ENCODE data around the gene DYNC1H1.
"Not testable (repeated sequence)": the region's sequence is repeated elsewhere in the genome, so short reads cannot be mapped to it uniquely, and the experiment has no call there.

Gene DYNC1H1

DNA sequence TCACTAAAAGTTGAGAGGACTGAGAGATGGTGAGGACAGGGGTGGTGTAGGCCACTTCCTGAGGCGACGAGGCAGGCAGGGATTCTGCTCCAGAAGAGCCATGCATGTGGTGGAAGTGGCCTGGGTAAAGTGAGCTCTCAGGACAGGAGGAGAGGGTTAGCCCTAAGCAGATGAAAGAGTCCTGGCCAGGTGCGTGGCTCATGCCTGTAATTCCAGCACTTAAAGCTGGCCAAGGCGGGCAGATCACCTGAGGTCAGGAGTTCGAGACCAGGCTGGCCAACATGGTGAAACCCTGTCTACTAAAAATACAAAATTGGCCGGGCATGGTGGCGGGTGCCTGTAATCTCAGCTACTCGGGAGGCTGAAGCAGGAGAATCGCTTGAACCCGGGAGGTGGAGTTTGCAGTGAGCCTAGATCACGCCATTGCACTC lies 114.0 kb downstream of the DYNC1H1 start:
- H3K4me1 ChIP-seq (ENCODE audit: control insufficient read depth, insufficient read depth, low read length): not testable (repeated sequence)
- CTCF ChIA-PET: interaction anchor here (1.4 kb wide), 1 partner anchor 371 kb away, joined by 3 read pairs; no protein-coding TSS in a partner anchor
- H3K36me3 ChIP-seq (ENCODE audit: control insufficient read depth in 2 of 2, insufficient read depth in 1 of 2, low read length in 2 of 2): peaks cover 51 to 54% of the 10 kb centered on the region in 2 experiments

GRCh38 chr14:102078831-102079699 lies 114.7 kb downstream of the DYNC1H1 start:
- TF ChIP-seq ELK4 (IDR thresholded peaks at IDR 0.05; ENCODE audit: borderline replicate concordance, low read depth, low read length): no peak
- peak; percentile 17; the same call in 1 of the 2 replicates for TF ChIP-seq KLF8 (tag by site-specific recombination; IDR thresholded peaks at IDR 0.05)
- peak; percentile 84 for TF ChIP-seq ZNF362 (tag by site-specific recombination; IDR thresholded peaks at IDR 0.05)
- no peak for TF ChIP-seq ZNF169 (tag by site-specific recombination; IDR thresholded peaks at IDR 0.05)
- no peak for TF ChIP-seq KLF17 (tag by site-specific recombination; IDR thresholded peaks at IDR 0.05)
- peak; percentile 70 for TF ChIP-seq ZNF664 (tag by site-specific recombination; IDR thresholded peaks at IDR 0.05)
- 0 out of 2 replicates have a peak, but pooled peaks have one; percentile 6 for TF ChIP-seq WT1 (tag by site-specific recombination; IDR thresholded peaks at IDR 0.05)
- TF ChIP-seq ZNF366 (tag by site-specific recombination; conservative IDR thresholded peaks at IDR 0.05): peak; percentile 19; the same call in 1 of the 2 replicates
- 0 out of 2 replicates have a peak, but pooled peaks have one; percentile 4 for TF ChIP-seq ZNF560 (tag by site-specific recombination; IDR thresholded peaks at IDR 0.05; ENCODE audit: borderline replicate concordance)
- peak; percentile 61; the same call in 1 of the 2 replicates for TF ChIP-seq ZEB2 (tag by site-specific recombination; IDR thresholded peaks at IDR 0.05)
- no peak for TF ChIP-seq ZBTB44 (tag by site-specific recombination; IDR thresholded peaks at IDR 0.05)
- Histone ChIP-seq H3K36me3 (ENCODE audit: control insufficient read depth in 2 of 2, insufficient read depth in 1 of 2, low read length in 2 of 2) (peaks cover 58 to 61% of the 10 kb centered on the region in 2 experiments), H3K4me3 (ENCODE audit: low read depth, low read length) (no peak overlapping the region), H3K27ac (ENCODE audit: extremely low read depth, low read depth, low read length) (no peak overlapping the region), H3K4me1 (ENCODE audit: control insufficient read depth, insufficient read depth, low read length) (peaks cover 5% of the 10 kb centered on the region; the same call in 1 of the 2 replicates), H3K9me3 (ENCODE audit: control insufficient read depth, insufficient read depth, low read depth, low read length) (no peaks in the 10 kb centered on the region)
- CTCF ChIA-PET: interaction anchor here (1.4 kb wide), 1 partner anchor 372 kb away, joined by 3 read pairs; no protein-coding TSS in a partner anchor
- POLR2A ChIA-PET: interaction anchor here (0.5 to 0.9 kb wide), 6 partner anchors 9 to 848 kb away, joined by 3 to 5 read pairs (median 3); no protein-coding TSS in a partner anchor

More for the DNA sequence above, 114.0 kb downstream of the DYNC1H1 start:
- not testable (repeated sequence) for H3K4me3 ChIP-seq (ENCODE audit: low read depth, low read length); H3K9me3 ChIP-seq (ENCODE audit: control insufficient read depth, insufficient read depth, low read depth, low read length); H3K27ac ChIP-seq (ENCODE audit: extremely low read depth, low read depth, low read length)
- TF ChIP-seq ZNF600 (tag by site-specific recombination; IDR thresholded peaks at IDR 0.05) (peak; percentile 74), ZNF10 (tag by site-specific recombination; IDR thresholded peaks at IDR 0.05) (0 out of 2 replicates have a peak, but pooled peaks have one; percentile 21), ZFP69B (tag by site-specific recombination; IDR thresholded peaks at IDR 0.05) (peak; percentile 50; the same call in 1 of the 2 replicates)
- TF ChIP-seq, protein P1, sequence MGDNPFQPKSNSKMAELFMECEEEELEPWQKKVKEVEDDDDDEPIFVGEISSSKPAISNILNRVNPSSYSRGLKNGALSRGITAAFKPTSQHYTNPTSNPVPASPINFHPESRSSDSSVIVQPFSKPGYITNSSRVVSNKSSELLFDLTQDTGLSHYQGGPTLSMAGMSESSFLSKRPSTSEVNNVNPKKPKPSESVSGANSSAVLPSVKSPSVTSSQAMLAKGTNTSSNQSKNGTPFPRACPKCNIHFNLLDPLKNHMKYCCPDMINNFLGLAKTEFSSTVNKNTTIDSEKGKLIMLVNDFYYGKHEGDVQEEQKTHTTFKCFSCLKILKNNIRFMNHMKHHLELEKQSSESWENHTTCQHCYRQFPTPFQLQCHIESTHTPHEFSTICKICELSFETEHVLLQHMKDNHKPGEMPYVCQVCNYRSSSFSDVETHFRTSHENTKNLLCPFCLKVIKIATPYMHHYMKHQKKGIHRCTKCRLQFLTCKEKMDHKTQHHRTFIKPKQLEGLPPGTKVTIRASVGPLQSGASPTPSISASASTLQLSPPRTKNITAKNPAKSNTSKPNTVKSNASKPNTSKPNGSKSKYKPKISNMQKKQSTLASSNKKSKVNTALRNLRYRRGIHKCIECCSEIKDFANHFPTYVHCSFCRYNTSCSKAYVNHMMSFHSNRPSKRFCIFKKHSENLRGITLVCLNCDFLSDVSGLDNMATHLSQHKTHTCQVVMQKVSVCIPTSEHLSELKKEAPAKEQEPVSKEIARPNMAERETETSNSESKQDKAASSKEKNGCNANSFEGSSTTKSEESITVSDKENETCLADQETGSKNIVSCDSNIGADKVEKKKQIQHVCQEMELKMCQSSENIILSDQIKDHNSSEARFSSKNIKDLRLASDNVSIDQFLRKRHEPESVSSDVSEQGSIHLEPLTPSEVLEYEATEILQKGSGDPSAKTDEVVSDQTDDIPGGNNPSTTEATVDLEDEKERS (tag by site-specific recombination; IDR thresholded peaks at IDR 0.05): 0 out of 2 replicates have a peak, but pooled peaks have one; percentile 9
- POLR2A ChIA-PET: interaction anchor here (0.6 to 0.9 kb wide), 5 partner anchors 11 to 849 kb away, joined by 3 to 5 read pairs (median 3); no protein-coding TSS in a partner anchor
